Right renal cortex interstitium (tissue), 3 donors: ENCODE measurements around the gene ZP3. TPM values are rescaled to one million over a fixed set of nuclear protein-coding genes. Genes with fewer than 3 reads are reported as not detected.
A peak's percentile ranks its signal among the peaks of the same experiment; 100 is the strongest.
"Not testable (repeated sequence)": the region's sequence is repeated elsewhere in the genome, so short reads cannot be mapped to it uniquely, and the experiment has no call there.

Source experiments
- DNase-seq, 3 donors: peaks; one replicate each; pipeline ENCODE4 v3.0.0-alpha.2; 2013; ENCODE audit warnings: low read depth in 3 of 3, low spot score in 2 of 3
- polyA plus RNA-seq, 3 donors: library from polyadenylated mRNA; unstranded; fragments of 120-200 nt; gene quantifications; one replicate each; pipeline ENCODE4 v1.2.1, GENCODE V29; 2013; ENCODE audit not compliant: insufficient read length in 3 of 3

The ZP3 gene
- polyA plus RNA-seq, 3 donors: 2.1 to 10.1 (median 2.5) TPM

DNA sequence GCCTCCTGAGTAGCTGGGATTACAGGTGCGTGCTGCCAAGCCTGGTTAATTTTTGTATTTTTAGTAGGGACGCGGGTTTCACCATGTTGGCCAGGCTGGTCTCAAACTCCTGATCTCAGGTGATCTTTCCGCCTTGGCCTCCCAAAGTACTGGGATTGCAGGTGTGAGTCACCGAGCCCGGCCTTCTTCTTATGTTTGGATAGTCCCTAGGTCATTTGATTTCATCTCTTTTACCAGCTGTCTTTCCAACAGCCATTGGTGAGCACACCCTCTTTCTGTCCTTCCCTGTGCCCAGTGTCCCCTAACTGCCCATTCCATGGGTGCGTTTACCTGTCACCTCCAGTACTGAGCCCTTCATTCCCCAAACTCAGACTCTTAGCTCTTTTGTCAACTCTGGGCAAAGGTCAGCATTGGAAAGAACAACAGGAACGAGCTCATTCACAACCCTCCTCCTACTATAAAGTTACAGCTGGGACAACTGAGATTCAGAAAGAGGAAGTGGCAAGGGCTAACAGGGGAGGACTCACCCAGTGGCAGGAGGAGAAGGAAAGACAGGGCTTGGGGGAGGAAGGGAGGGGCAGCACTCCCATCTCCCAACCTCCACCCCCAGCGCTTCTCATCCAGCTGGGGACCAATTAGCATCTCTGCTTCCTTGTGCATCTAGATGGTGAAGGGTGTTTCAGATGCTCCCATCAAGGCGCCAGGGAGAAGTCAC is 20.8 kb upstream of the ZP3 start:
- no peak for DNase-seq

- no peak for DNase-seq
These were observed 19.0 kb upstream of the ZP3 start for GRCh38 chr7:76405738-76406137.

- no peak for DNase-seq
These were observed 17.0 kb upstream of the ZP3 start for GRCh38 chr7:76407718-76408117.

- no peak for DNase-seq
These were observed 16.6 kb upstream of the ZP3 start for GRCh38 chr7:76408121-76408560.

DNA sequence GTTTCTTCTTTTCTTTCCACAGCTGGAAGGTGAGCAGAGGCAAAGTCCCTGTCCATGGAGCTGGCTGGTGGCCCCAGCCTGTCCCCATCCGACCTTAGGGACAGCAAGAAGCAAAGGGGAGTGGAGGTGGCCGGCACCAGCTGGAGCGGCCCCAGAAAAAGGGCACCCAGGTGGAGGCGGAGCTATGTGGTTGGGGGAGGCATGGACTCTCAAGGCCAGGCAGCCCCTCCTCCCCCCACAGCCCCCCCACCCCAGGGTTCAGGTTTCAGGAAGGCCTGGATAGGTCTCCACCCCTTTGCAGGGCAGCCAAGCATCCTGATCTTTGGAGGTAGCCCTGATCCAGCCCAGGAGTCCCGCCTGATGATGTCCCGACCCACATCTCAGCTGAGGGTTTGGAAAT is 15.2 kb upstream of the ZP3 start, which contains the start of gene SSC4D:
Gene SSC4D, minus strand, starts transcription at position 161 of the 400 bp plus-strand sequence. CDS start 5,258 bp downstream, outside the sequence.
- DNase-seq: peak in 1 of 3 donors; percentile 49

- DNase-seq: no peak
These were observed 13.1 kb upstream of the ZP3 start for GRCh38 chr7:76411626-76412025.

DNA sequence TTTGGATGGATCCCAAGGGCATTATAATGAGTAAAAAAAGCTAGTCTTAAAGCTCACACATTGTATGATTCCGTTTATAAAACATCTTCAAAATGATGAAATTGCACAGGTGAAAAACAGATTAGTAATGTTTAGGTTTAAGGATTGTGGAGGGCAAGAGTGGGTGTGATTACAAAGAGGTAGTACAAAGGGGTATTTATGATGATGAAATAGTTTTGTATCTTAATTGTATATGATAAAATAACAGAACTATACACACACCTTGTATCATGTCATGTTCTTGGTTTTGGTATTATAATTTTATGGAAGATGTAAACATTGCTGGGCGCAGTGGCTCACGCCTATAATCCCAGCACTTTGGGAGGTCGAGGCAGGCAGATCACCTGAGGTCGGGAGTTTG is 12.5 kb upstream of the ZP3 start:
- DNase-seq: no peak

GRCh38 chr7:76417654-76418310 is 7.0 kb upstream of the ZP3 start:
- DNase-seq: not testable (repeated sequence)

GRCh38 chr7:76421097-76421496 is 3.7 kb upstream of the ZP3 start:
- DNase-seq: not testable (repeated sequence)

- DNase-seq: no peak
These were observed 911 bp upstream of the ZP3 start for GRCh38 chr7:76423666-76424412.

DNA sequence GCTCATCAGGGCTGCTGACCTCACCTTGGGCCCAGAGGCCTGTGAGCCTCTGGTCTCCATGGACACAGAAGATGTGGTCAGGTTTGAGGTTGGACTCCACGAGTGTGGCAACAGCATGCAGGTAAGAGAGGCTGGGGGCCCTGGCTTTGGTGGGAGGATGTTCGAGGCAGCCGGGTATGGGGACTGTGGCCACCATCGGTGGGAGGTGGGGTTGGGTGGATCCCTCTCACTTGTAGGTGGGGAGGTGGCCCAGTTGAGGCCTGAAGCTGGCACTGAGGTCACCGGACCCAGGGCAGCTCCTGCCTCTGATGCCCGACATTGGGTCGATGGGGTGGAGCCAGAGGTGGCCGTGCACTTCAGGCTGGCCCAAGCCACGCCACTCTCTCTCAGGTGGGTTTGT is 406 bp downstream of the ZP3 start:
- no peak for DNase-seq

- not testable (repeated sequence) for DNase-seq
These were observed 808 bp downstream of the ZP3 start for GRCh38 chr7:76425558-76425957.

DNA sequence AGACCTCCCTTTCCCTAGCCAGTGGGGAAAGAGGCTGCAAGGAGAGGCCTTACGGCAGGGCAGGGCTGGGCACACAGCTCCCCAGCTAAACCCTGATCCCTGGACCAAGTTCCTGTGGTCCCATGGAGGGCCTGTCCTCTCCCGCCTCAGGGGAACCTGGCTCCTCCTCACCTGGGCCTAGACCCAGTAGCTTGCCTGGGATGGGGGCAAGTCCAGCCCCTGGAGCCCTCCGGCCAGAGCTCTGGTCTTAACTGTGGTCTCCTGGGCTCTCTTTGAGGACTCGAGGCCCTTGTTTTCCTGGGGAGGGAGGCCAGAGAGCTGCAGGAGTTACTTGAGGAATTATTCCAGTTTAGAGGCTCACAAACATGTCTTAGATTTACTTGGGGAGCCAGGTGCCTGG is 1.5 kb downstream of the ZP3 start:
- no peak for DNase-seq

DNA sequence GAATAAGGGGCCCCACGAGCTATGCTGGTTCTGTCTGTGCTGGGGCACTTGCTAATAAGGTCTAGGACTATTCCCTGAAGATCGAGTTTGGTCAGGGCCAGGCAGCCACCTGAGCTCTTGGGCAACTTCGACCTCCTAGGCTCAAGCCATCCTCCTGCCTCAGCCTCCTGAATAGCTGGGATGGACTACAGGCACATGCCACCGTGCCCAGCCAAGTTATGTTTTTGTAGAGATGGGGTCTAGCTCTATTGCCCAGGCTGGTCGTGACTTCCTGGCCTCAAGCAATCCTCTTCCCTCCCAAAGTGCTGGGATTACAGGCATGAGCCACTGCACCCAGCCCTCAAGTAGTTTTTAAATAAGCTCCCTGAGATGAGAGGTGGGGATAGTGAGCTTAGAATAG is 2.9 kb downstream of the ZP3 start:
- no peak for DNase-seq

DNA sequence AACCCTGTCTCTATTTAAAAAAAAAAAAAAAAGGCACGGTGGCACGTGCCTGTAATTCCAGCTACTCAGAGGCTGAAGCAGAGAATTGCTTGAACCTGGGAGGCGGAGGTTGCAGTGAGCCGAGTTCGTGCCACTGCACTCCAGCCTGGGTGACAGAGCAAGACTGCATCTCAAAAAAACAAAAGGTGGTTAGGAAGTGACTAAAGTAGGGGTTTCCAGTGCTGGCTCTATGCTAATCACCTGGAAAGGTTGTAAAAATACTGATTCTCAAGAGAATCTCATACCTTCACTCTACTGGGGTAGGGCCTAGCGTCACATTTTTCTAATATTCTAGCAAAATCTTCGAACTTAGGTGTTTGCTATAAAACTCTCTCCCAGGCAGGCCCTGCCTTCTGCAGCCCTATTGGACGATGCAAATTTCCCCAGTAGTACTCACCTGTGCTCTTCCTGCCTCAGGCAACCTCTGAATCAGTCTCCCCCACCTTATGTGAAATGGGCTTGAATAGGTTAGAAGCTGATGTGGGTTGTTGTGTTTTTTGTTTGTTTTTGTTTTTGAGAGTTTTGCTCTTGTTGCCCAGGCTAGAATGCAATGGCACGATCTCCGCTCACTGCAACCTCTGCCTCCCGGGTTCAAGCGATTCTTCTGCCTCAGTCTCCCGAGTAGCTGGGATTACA is 3.5 kb downstream of the ZP3 start:
- no peak for DNase-seq

DNA sequence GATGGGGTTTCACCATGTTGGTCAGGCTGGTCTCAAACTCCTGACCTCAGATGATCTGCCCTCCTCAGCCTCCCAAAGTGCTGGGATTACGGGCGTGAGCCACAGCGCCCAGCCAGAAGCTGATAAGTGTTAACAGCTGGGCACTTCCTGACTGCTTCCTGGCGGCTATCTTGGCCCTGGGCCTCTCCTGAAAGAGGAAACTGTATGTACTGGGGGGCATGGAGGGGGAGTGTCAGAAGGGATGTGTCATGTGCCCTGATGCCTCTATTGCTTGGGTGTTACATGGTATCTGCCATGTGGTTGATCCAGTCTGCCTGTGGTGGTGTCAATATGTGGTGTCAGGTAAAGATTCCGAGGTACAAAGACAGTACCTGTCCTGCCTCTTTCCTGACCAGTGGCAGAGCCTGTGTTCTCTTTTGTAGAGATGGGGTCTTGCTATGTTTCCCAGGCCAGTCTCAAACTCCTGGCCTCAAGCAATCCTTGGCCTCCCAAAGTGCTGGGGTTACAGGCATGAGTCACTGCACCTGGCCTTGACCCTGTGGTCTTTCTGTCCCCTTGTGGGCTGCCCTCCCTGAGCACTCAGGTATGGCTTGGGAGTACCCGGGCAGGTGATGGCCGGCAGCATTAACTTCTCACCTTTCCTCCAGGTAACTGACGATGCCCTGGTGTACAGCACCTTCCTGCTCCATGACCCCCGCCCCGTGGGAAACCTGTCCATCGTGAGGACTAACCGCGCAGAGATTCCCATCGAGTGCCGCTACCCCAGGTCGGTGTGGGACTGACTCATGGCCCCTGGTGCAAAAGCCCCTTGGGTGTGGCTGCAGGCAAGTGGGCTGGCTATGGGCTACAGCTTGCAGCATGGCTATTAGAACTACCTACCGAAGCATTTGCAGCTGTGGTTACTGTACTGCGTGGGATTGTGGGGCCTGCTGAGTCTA is 4.4 kb downstream of the ZP3 start:
- no peak for DNase-seq

DNA sequence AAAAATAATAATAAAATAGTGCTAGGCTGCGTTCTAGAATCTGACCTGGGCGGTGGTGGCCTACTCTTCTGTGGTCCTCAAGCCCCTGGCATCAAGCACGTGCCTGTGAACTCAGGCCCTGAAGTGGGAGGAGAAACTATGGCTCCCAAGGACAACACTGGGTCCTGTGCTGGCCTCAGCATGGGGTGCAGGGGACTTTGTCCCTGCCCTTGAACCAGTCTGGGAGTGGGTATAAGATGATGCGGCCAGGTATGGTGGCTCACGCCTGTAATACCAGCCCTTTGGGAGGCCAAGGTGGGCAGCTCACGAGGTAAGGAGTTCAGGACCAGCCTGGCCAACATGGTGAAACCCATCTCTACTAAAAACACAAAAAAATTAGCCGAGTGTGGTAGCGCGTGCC is 5.5 kb downstream of the ZP3 start:
- no peak for DNase-seq

DNA sequence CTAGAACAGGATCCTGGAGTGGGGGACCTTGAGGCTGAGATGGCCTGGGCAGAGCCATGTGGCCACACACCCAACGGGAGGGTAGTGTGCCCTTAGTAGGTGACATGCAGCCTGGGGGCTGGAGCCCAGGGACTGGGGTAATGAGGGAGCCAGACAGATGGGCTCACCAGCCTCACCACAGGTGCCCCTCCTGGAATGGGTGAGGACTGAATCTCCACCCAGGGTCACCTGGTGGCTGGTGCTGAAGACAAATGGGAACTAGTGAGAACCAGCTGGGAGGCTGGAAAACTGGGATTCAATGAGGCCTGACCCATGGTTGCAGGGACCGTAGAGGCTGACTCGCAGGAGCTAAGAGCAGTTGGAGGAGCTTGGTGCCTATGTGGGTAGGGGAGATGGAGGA is 6.1 kb downstream of the ZP3 start:
- DNase-seq: no peak

- peak in 1 of 3 donors; percentile 54 for DNase-seq
These were observed 13.1 kb downstream of the ZP3 start for GRCh38 chr7:76437873-76438272.
